MM.1S (cell line): Measurements from ENCODE around the gene FBXL19.
"Not testable (repeated sequence)": the region's sequence is repeated elsewhere in the genome, so short reads cannot be mapped to it uniquely, and the experiment has no call there.

ENCODE experiments used
- DNase-seq: peaks from one replicate; pipeline ENCODE4 v3.0.0-alpha.2; 2015
- H2AFZ ChIP-seq: fragments of 300-600 bp; sonication (generic); 2 replicates; pipeline ENCODE4 v1.6.0; 2016; ENCODE audit warnings: antibody characterized with exemption, low read length
- H3F3A ChIP-seq: fragments of 300-600 bp; sonication (generic); 2 replicates; pipeline ENCODE4 v1.6.1; 2016; ENCODE audit warnings: mild to moderate bottlenecking, antibody characterized with exemption, low read length, moderate library complexity, mixed read lengths; ENCODE audit not compliant: insufficient read depth
- H3K27ac ChIP-seq: fragments of 300-600 bp; sonication (generic); 2 replicates; pipeline ENCODE4 v1.5.1; 2016; ENCODE audit warnings: mild to moderate bottlenecking, low read length
- H3K27me3 ChIP-seq: fragments of 300-600 bp; sonication (generic); replicated peaks from 2 replicates; pipeline ENCODE4 v1.6.0; 2016; ENCODE audit warnings: low read length; ENCODE audit not compliant: insufficient read depth
- H3K36me3 ChIP-seq: fragments of 300-600 bp; sonication (generic); replicated peaks from 2 replicates; pipeline ENCODE4 v1.6.1; 2016; ENCODE audit warnings: mild to moderate bottlenecking, low read length, mixed read lengths; ENCODE audit not compliant: insufficient read depth
- H3K4me1 ChIP-seq: fragments of 300-600 bp; sonication (generic); 2 replicates; pipeline ENCODE4 v1.6.1; 2016; ENCODE audit warnings: low read length, mixed read lengths
- H3K4me2 ChIP-seq: fragments of 300-600 bp; sonication (generic); 2 replicates; pipeline ENCODE4 v1.6.0; 2016; ENCODE audit warnings: low read depth, low read length
- H3K4me3 ChIP-seq: fragments of 300-600 bp; sonication (generic); 2 replicates; pipeline ENCODE4 v1.5.1; 2016; ENCODE audit warnings: low read length, mixed read lengths
- H3K79me2 ChIP-seq: fragments of 300-600 bp; sonication (generic); 2 replicates; pipeline ENCODE4 v1.6.1; 2016; ENCODE audit warnings: mixed run types, low read length, mixed read lengths
- H3K9ac ChIP-seq: fragments of 300-600 bp; sonication (generic); 2 replicates; pipeline ENCODE4 v1.6.1; 2016; ENCODE audit warnings: low read length, mixed read lengths
- H3K9me2 ChIP-seq: fragments of 300-600 bp; sonication (generic); replicated peaks from 2 replicates; pipeline ENCODE4 v1.6.1; 2016; ENCODE audit warnings: mild to moderate bottlenecking, low read length, mixed read lengths; ENCODE audit not compliant: insufficient read depth
- H3K9me3 ChIP-seq: fragments of 300-600 bp; sonication (generic); replicated peaks from 2 replicates; pipeline ENCODE4 v1.6.1; 2016; ENCODE audit warnings: mild to moderate bottlenecking, low read length, mixed read lengths; ENCODE audit not compliant: insufficient read depth
- H4K20me1 ChIP-seq: fragments of 300-600 bp; sonication (generic); 2 replicates; pipeline ENCODE4 v1.6.1; 2016; ENCODE audit warnings: mild to moderate bottlenecking, low read length, moderate library complexity, mixed read lengths; ENCODE audit not compliant: insufficient read depth
- EZH2 ChIP-seq: fragments of 300-600 bp; sonication (generic); optimal IDR thresholded peaks from 2 replicates; pipeline ENCODE3; 2017; ENCODE audit warnings: low read depth, mild to moderate bottlenecking, antibody characterized with exemption, low read length, mixed read lengths
- EZH2phosphoT487 ChIP-seq: fragments of 300-600 bp; sonication (generic); IDR thresholded peaks from 2 replicates; pipeline ENCODE4 v1.6.1; 2018; ENCODE audit warnings: antibody characterized with exemption, low read length
- TF ChIP-seq, protein P1 (sequence below): fragments of 300-600 bp; sonication (generic); IDR thresholded peaks from 2 replicates; pipeline ENCODE4 v1.5.1; 2016; ENCODE audit warnings: antibody characterized with exemption, low read length, mixed read lengths

Gene FBXL19

DNA sequence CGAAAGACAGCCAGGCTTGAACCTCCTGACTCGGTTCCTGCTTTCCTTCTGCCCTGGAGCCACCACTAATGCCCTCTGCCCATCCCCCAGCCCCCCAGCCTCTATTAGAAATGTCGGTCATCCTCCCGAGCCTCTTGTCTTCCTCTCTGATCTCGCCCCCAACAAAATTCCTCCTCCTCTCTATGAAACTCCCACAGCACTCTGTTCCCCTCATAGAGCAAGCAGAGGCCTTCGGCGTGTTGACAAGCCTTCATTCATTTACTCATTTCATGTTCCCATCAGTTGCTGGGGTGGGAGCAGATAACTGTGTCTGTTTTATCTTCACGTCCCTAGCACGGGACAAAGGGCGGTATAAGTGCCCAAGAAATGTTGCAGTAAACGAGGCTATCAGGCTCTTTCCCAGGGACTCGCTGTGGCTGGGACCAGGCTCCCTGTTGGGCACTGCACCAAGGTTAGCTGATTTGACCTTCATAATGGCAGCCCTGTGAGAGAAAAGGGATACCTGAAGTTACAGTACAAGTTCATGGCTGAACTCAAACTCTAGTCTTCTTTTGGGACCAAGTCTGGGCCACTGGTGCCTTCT, 7.8 kb downstream of the FBXL19 start:
- Histone ChIP-seq H3K4me3 (no peak overlapping the region), H3K79me2 (no peaks in the 10 kb centered on the region), H3K9me2 (no peaks in the 10 kb centered on the region), H3K9me3 (no peaks in the 10 kb centered on the region), H3K4me1 (no peaks in the 10 kb centered on the region), H3K4me2 (no peak overlapping the region), H3K27ac (no peak overlapping the region), H2AFZ (no peak overlapping the region), H3K9ac (no peak overlapping the region), H4K20me1 (no peaks in the 10 kb centered on the region), H3F3A (no peaks in the 10 kb centered on the region), H3K27me3 (no peaks in the 10 kb centered on the region), H3K36me3 (no peaks in the 10 kb centered on the region)
- DNase-seq, result no peak
- no peak for TF ChIP-seq EZH2
- no peak for TF ChIP-seq EZH2phosphoT487

DNA sequence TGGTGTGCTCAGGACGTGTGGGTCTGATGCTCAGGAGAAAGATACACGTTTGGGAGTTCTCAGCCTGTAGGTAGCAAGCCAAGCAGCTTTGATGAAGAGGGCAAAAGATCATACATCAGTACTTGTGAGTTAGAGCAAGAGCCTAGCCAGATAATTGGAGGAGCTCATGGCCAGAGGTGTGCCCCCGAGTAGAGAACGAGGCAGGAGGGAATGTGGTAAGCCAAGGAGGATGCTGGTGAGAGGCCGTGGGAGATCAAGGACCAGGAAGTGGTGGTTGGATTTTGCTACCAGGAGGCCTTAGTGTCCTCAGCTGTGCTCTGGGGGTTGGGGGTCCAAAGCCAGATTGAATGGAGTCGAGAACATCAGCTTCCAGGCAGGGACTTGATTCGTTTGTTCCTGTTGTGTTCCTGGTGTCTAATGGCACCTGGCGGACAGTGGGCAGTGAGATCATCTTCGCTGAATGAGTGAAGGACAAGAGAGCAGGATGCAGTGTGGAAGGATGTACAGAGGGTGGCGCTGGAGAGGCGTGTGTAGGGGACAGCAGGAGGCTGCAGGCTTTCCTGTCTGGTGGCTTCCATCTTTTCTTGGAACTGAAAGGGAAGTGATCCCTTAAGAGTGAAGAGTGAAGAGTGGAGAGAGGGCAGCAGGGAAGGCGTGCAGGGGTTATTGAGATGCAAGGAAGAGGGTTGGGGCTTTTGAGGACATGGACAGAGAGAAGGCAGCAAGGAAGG, 11.6 kb downstream of the FBXL19 start:
- H3K36me3 ChIP-seq, result no peaks in the 10 kb centered on the region
- H3K4me2 ChIP-seq, result no peak overlapping the region
- no peaks in the 10 kb centered on the region for H3K27me3 ChIP-seq
- H3F3A ChIP-seq, result no peaks in the 10 kb centered on the region
- no peaks in the 10 kb centered on the region for H3K79me2 ChIP-seq
- H3K4me1 ChIP-seq, result no peaks in the 10 kb centered on the region
- no peak overlapping the region for H3K9ac ChIP-seq
- peak; percentile 17 for DNase-seq
- H2AFZ ChIP-seq, result no peak overlapping the region
- no peaks in the 10 kb centered on the region for H3K9me3 ChIP-seq
- no peak for TF ChIP-seq EZH2phosphoT487
- TF ChIP-seq, protein P1, sequence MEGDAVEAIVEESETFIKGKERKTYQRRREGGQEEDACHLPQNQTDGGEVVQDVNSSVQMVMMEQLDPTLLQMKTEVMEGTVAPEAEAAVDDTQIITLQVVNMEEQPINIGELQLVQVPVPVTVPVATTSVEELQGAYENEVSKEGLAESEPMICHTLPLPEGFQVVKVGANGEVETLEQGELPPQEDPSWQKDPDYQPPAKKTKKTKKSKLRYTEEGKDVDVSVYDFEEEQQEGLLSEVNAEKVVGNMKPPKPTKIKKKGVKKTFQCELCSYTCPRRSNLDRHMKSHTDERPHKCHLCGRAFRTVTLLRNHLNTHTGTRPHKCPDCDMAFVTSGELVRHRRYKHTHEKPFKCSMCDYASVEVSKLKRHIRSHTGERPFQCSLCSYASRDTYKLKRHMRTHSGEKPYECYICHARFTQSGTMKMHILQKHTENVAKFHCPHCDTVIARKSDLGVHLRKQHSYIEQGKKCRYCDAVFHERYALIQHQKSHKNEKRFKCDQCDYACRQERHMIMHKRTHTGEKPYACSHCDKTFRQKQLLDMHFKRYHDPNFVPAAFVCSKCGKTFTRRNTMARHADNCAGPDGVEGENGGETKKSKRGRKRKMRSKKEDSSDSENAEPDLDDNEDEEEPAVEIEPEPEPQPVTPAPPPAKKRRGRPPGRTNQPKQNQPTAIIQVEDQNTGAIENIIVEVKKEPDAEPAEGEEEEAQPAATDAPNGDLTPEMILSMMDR, result peak; percentile 44
- H3K9me2 ChIP-seq, result no peaks in the 10 kb centered on the region
- H4K20me1 ChIP-seq, result no peaks in the 10 kb centered on the region
- H3K4me3 ChIP-seq, result no peak overlapping the region
- H3K27ac ChIP-seq, result no peak overlapping the region

DNA sequence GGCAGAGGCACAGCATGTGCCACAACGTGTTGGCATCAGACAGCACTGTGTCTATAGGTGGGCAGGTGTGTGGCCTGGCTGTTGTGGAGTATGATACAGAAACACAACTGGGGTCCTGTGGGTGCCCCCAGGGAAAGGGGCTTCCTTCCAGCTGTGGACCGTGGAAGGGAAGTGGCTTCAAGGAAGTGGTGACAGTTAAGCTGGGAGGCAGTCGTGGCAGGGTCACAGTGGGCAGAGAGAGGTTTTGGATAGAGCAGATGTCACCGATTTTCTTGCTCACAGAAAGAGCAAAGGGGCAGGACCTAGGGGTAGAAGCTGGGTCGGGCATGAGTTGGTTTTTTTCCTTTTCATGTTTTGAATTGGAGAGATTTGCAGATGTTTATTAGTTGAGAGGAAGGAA, 14.3 kb downstream of the FBXL19 start:
- Histone ChIP-seq H3K27ac (no peak overlapping the region), H2AFZ (no peak overlapping the region), H3K9me3 (no peaks in the 10 kb centered on the region), H3K4me3 (no peak overlapping the region), H3K4me1 (peaks cover 12% of the 10 kb centered on the region), H3K9ac (no peak overlapping the region), H3K79me2 (no peaks in the 10 kb centered on the region), H3K36me3 (no peaks in the 10 kb centered on the region), H3K27me3 (no peaks in the 10 kb centered on the region), H3K9me2 (no peaks in the 10 kb centered on the region), H3F3A (peaks cover 7% of the 10 kb centered on the region; the same call in 1 of the 2 replicates), H3K4me2 (no peak overlapping the region), H4K20me1 (no peaks in the 10 kb centered on the region)
- no peak for DNase-seq
- TF ChIP-seq, protein P1, result no peak
- no peak for TF ChIP-seq EZH2
- TF ChIP-seq EZH2phosphoT487, result no peak

DNA sequence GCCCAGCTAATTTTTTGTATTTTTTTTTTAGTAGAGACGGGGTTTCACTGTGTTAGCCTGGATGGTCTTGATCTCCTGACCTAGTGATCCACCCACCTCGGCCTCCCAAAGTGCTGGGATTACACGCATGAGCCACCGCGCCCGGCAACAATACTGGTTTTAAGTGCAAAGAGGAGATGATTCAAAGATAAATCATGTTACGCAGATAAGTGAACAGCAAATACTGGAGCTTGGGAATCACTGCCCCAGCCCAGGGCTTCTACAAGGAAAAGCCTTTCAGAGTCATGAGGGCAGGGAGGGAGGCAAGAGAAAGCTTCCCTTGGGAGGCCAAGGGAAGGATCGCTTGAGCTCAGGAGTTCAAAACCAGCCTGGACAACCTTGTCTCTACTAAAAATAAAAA, 16.2 kb downstream of the FBXL19 start:
- H3K27ac ChIP-seq, result not testable (repeated sequence)

More for the DNA sequence above, 16.2 kb downstream of the FBXL19 start:
- H3K79me2 ChIP-seq, H3K36me3 ChIP-seq, H3F3A ChIP-seq, H3K9me3 ChIP-seq, H3K4me3 ChIP-seq, H2AFZ ChIP-seq, DNase-seq, H4K20me1 ChIP-seq, H3K9me2 ChIP-seq, H3K27me3 ChIP-seq, H3K4me2 ChIP-seq, H3K9ac ChIP-seq: not testable (repeated sequence)
- peaks cover 12% of the 10 kb centered on the region for H3K4me1 ChIP-seq
